ENCODE data around the gene OR7G2. TPM values are rescaled to one million over a fixed set of nuclear protein-coding genes. Genes with fewer than 3 reads are reported as not detected.
A peak's percentile ranks its signal among the peaks of the same experiment; 100 is the strongest.

The OR7G2 gene
- total RNA-seq, 4 donors from 2014 or later = not detected

- no peak overlapping the region for H3K4me3 ChIP-seq (ENCODE audit: low read depth, poor library complexity, severe bottlenecking)
- intact Hi-C loops (cut with DNase I; ENCODE audit: low total_unique reads) = no loop called here
- TF ChIP-seq POLR2A (IDR thresholded peaks at IDR 0.05) = no peak
- TF ChIP-seq CTCF (IDR thresholded peaks at IDR 0.05) = no peak
- WGBS, 2 donors = 44 to 61% methylated on average over 2 of the region's 2 CpGs
- DNase-seq (ENCODE audit: low spot score in 2 of 2) = no peak
Measured at GRCh38 chr19:9109959-9110358, 2.7 kb upstream of the OR7G2 start.

GRCh38 chr19:9086761-9087160 is 20.5 kb downstream of the OR7G2 start, which contains the start of gene OR1M1:
Gene OR1M1 (plus strand): TSS chr19:9087061. CDS start chr19:9093245, 6,184 bp downstream.
- TF ChIP-seq CTCF (IDR thresholded peaks at IDR 0.05) (no peak), POLR2A (IDR thresholded peaks at IDR 0.05) (no peak)
- 51 to 64% methylated on average over 2 of the region's 2 CpGs for WGBS, 2 donors
- DNase-seq (ENCODE audit: low spot score in 2 of 2) = no peak
- intact Hi-C loops (cut with DNase I; ENCODE audit: low total_unique reads) = loop anchor here (10.0 kb wide), 1 partner anchor 432 kb away; no protein-coding TSS in a partner anchor
- H3K4me3 ChIP-seq (ENCODE audit: low read depth, poor library complexity, severe bottlenecking) = no peak within 1 kb of the TSS

- WGBS, 2 donors = 80 to 89% methylated on average over 4 of the region's 4 CpGs
- intact Hi-C loops (cut with DNase I; ENCODE audit: low total_unique reads) = no loop called here
- TF ChIP-seq CTCF (IDR thresholded peaks at IDR 0.05) (no peak), POLR2A (IDR thresholded peaks at IDR 0.05) (no peak)
- H3K4me3 ChIP-seq (ENCODE audit: low read depth, poor library complexity, severe bottlenecking) = no peak overlapping the region
- DNase-seq (ENCODE audit: low spot score in 2 of 2) = no peak
Measured at GRCh38 chr19:9078651-9079050, 28.6 kb downstream of the OR7G2 start.

- DNase-seq (ENCODE audit: low spot score in 2 of 2) = no peak
- no peak overlapping the region for H3K4me3 ChIP-seq (ENCODE audit: low read depth, poor library complexity, severe bottlenecking)
- no peak for TF ChIP-seq POLR2A (IDR thresholded peaks at IDR 0.05)
- TF ChIP-seq CTCF (IDR thresholded peaks at IDR 0.05) = no peak
- 61 to 67% methylated on average over 10 of the region's 10 CpGs for WGBS, 2 donors
- intact Hi-C loops (cut with DNase I; ENCODE audit: low total_unique reads) = no loop called here
Measured at GRCh38 chr19:9076901-9077300, 30.4 kb downstream of the OR7G2 start.

GRCh38 chr19:9075064-9075949 is 32.0 kb downstream of the OR7G2 start:
- H3K4me3 ChIP-seq (ENCODE audit: low read depth, poor library complexity, severe bottlenecking) = no peak overlapping the region
- DNase-seq (ENCODE audit: low spot score in 2 of 2) = peak in 1 of 2 donors; percentile 36
- intact Hi-C loops (cut with DNase I; ENCODE audit: low total_unique reads) = no loop called here
- 8 to 15% methylated on average over 16 of the region's 16 CpGs for WGBS, 2 donors
- TF ChIP-seq CTCF (IDR thresholded peaks at IDR 0.05) = no peak
- no peak for TF ChIP-seq POLR2A (IDR thresholded peaks at IDR 0.05)
